Islet precursor cell (in vitro differentiated cells): ENCODE data around the gene ZNF41.

Source experiments
- DNase-seq: peaks from one replicate; pipeline ENCODE4 v3.0.0-alpha.2; 2018

Gene ZNF41

GRCh38 chrX:47489507-47490275 lies 6.7 kb upstream of the ZNF41 start:
- no peak for DNase-seq

DNA sequence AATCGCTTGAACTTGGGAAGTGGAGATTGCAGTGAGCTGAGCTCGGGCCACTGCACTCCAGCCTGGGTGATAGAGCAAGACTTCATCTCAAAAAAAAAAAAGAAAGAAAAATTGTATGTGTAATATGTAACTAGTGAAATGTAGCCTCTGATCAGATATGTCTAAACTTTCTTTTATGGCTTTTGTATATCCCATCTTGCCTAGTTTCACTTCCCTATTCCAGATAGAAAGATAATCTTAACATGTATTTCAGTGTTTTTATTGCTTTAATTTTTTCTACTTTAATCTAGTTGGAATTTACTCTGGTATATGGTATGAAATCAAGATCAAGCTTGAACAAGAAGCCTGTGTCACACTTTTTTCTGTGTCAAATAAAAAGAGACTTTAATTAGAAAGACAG lies 1.9 kb upstream of the ZNF41 start:
- DNase-seq: no peak

DNA sequence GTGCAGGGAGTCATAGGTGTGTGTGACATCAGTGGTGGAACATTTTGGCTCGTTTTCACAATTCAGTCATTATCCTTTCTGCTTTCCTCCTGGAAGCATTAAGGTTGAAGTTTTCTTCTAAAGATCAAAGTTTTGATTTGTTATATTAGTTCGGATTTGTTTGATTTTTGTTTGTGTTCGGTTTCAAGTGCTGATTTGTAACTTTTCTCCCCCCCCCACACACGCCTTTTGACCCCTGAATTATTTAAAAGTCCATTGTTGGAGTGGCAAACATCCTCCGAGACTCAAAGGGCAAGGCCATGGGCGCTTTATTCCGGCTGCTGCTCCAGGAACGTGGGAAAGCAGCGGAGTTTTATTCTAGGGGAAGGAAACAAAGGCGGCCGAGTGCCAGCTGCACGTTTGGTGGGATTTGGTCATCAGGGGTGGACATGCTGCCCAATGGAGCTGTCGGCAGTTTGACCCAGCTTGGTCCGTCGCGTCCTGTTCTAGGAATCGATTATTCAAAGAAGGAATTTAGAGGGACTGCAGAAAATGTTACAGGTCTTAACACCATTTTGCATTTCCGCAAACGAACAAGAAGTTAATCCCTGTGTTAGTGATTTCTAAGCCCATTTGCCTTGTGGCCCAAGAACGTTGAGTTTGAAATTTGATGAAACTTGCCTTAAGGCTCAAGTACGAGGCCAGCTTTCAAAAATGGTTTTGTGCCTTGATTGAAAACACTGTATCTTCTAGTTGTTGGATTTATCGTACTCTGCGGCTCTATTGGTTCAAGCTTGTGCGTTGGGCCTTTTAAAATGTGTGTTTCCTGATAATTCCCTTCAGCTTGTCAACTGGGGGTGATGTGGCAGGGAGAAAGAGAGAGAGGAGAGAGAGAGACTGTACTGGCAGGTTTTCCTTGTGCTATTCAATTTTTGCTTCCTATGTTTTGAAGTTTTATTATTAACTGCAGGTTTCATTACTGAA lies 565 bp upstream of the ZNF41 start:
- DNase-seq: no peak

DNA sequence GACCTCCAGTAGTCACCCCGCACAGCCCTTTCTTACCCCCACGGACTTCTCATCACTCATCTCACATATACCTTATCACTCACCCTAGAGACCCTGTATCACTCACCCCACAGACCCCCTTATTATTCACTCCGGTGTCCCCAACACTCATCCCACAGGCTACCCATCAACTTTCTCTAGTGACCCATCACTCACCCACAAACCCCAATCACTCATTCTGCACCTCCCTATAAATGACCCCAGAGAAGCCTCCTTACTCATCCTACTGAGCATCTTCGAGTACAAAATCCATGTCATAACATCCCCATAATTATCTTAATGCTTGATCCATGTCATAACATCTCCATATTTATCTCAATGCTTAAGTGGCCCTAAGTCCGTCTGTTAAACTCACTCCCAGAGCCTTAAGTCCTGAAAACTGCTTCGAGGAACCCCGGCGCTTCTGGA lies 934 bp downstream of the ZNF41 start:
- no peak for DNase-seq

- DNase-seq: no peak
These were observed 1.9 kb downstream of the ZNF41 start for GRCh38 chrX:47481160-47481559.

GRCh38 chrX:47480576-47480975 lies 2.4 kb downstream of the ZNF41 start:
- DNase-seq: no peak

DNA sequence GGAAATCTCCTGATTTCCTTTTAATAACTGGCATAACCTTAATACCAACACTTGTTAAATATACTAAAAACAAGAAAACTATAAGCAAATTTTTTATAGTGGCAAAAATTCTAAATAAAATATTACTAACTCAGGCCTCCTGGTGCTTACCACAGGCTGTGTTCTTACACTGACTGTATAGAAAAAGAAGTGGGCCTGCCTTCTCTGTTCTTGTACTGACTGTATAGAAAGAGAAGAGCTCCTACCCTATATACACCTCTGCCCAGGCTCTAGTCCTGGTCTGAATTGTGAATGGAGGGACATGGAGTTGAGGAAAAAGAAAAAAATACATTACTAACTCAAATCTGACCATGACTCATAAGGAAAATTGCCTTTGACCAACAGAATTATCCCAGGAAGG lies 7.5 kb downstream of the ZNF41 start:
- no peak for DNase-seq

- peak; percentile 56 for DNase-seq
These were observed 15.9 kb downstream of the ZNF41 start for GRCh38 chrX:47467106-47467505.

- no peak for DNase-seq
These were observed 22.5 kb downstream of the ZNF41 start for GRCh38 chrX:47460561-47460960.

DNA sequence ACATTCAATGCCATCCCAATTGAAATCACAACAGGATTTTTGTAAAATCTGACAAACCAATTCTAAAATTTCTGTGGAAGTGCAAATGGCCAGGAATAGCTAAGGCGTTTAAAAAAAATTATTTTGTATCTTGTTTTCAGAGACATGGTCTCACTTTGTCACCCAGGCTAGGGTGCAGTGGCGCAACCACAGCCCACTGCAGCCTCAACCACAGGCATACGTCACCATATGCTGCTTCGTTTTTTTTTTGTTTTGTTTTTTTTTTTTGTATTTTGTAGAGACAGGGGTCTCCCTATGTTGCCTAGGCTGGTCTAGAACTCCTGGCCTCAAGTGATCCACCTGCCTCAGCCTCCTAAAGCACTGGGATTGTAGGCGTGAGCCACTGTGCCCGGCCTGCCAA lies 24.5 kb downstream of the ZNF41 start:
- DNase-seq: no peak

- DNase-seq: no peak
These were observed 26.9 kb downstream of the ZNF41 start for GRCh38 chrX:47456080-47456479.

GRCh38 chrX:47452112-47452511 lies 30.9 kb downstream of the ZNF41 start:
- no peak for DNase-seq

- no peak for DNase-seq
These were observed 34.7 kb downstream of the ZNF41 start for GRCh38 chrX:47448165-47448806.

DNA sequence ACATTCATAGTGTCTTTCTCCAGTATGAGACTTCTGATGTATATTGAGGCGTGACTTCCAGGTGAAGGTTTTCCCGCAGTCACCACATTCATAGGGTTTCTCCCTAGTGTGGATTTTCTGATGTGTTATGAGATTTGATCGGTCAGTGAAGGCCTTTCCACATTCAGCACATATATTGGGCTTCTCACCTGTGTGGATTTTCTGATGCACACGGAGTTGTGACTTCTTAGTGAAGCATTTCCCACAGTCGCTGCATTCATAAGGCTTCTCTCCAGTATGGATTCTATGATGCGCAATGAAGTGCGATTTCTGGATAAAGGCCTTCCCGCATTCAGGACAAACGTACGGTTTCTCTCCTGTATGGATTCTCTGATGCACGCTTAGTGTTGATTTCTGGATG lies 35.4 kb downstream of the ZNF41 start:
- DNase-seq: no peak

GRCh38 chrX:47446971-47447370 lies 36.1 kb downstream of the ZNF41 start:
- DNase-seq: no peak

- no peak for DNase-seq
These were observed 36.6 kb downstream of the ZNF41 start for GRCh38 chrX:47446431-47446830.

GRCh38 chrX:47430925-47431324 lies 52.1 kb downstream of the ZNF41 start:
- DNase-seq: no peak

DNA sequence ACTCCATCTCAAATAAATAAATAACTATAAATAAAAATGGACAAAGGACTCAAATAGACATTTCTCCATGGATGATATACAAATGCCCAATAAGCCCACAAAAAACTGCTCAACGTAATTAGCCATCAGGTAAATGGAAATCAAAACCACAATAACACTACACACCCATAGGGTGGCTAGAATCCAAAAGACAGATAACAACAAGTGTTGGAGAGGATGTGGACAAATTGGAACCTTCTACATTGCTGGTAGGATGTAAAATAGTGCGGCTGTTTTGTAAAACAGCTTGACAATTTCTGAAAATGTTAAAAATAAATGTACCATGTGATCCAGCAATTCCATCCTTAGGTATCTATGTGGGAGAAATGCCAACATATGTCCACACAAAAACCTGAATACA lies 60.6 kb downstream of the ZNF41 start:
- no peak for DNase-seq

DNA sequence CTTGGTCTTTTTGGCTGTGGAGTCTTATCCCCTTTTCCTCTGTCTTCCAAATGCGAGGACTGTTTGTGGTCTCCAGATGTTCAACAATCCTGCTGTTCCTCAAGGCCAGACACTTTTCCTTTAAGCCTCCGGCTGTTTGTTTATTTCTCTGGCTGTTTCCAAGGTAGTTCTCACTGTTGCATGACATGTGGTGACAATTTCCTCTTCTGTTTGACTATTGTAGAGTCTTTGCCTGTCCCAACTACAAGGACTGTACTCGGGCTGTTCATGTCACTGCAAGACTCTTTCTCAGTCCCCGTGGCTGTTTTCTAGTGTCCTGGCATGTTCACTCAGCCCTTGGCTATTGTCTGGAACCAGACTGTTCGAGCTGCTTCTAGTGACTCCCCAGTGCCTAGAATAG lies 62.1 kb downstream of the ZNF41 start:
- no peak for DNase-seq

DNA sequence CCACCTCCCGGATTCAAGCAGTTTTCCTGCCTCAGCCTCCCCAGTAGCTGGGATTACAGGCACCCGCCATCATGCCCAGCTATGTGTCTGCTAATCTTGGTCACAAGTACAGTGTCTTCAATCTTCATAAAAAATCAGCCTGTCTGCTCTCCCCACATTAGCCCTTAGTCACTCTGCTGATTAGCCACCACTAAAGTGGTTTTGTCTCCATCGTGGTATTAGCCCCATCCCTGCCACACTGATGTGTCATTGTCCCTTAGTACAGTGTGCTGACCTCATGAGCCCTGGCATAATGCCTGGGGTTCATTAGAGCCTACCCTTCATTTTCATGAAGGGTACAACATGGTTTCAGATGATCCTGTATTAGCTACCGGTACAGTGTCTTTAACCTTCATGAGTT lies 62.8 kb downstream of the ZNF41 start:
- DNase-seq: no peak

DNA sequence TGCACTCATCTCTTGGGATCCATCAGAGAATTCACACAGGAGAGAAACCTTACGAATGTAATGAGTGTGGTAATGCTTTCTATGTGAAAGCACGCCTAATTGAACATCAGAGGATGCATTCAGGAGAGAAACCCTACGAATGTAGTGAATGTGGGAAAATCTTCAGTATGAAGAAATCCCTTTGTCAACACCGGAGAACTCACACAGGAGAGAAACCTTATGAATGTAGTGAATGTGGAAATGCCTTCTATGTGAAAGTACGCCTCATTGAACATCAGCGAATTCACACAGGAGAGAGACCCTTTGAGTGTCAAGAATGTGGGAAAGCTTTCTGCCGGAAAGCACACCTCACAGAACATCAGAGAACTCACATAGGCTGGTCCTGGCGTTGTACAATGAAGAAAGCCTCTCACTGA lies 69.8 kb downstream of the ZNF41 start:
- DNase-seq: no peak
